IMR-90 (cell line): ENCODE measurements around the gene TEP1. TPM values are rescaled to one million over a fixed set of nuclear protein-coding genes. Genes with fewer than 3 reads are reported as not detected.

ENCODE experiments used
- ATAC-seq: fragments of 200-7000 bp; cut with Tn5 transposase; 2 replicates; pipeline ENCODE4 v1.9.1; 2020; ENCODE audit warnings: low read depth, mild to moderate bottlenecking, moderate library complexity
- BruUV-seq: library from RNA; stranded (reverse); fragments of 400-500 nt; replicated peaks from 2 replicates; lab custom pipeline; 2021; lab: Mats Ljungman, UMichigan
- CTCF ChIA-PET: fragments of 300-600 bp; formaldehyde crosslinking; extraction: SDS; loops from one replicate; lab custom pipeline; 2021; ENCODE audit warnings: antibody characterized with exemption; lab: Yijun Ruan, JAX
- POLR2A ChIA-PET: fragments of 300-600 bp; sonication (Branson Sonifier 250); formaldehyde crosslinking; loops from one replicate; lab custom pipeline; 2022; ENCODE audit warnings: antibody characterized with exemption; ENCODE audit not compliant: unreplicated experiment; lab: Charles Lee
- DNase-seq: peaks from one replicate; pipeline ENCODE4 v3.0.0; 2013
- H2AFZ ChIP-seq: replicated peaks from 2 replicates; pipeline ENCODE3; 2013; ENCODE audit warnings: low read length, mild to moderate bottlenecking; ENCODE audit not compliant: poor library complexity
- H2AK5ac ChIP-seq: 2 replicates; pipeline ENCODE4 v1.6.1; 2013; ENCODE audit warnings: low read depth, low read length, inconsistent platforms
- H2AK9ac ChIP-seq: replicated peaks from 2 replicates; pipeline ENCODE3; 2013; ENCODE audit warnings: mild to moderate bottlenecking, low read depth, low read length, moderate library complexity; ENCODE audit not compliant: poor library complexity
- H2BK120ac ChIP-seq: 2 replicates; pipeline ENCODE4 v1.6.1; 2013; ENCODE audit warnings: low read depth, low read length, inconsistent platforms
- H2BK15ac ChIP-seq: 3 replicates; pipeline ENCODE4 v1.6.1; 2013; ENCODE audit warnings: low read depth, low read length, inconsistent platforms
- H2BK20ac ChIP-seq: 2 replicates; pipeline ENCODE4 v1.6.1; 2013; ENCODE audit warnings: low read depth, mild to moderate bottlenecking, inconsistent platforms, low read length, moderate library complexity
- H2BK5ac ChIP-seq: 2 replicates; pipeline ENCODE4 v1.6.1; 2013; ENCODE audit warnings: mild to moderate bottlenecking, low read depth, low read length, inconsistent platforms; ENCODE audit not compliant: poor library complexity, severe bottlenecking
- H3K14ac ChIP-seq: replicated peaks from 2 replicates; pipeline ENCODE4 v1.6.1; 2013; ENCODE audit warnings: low read depth, low read length, inconsistent platforms
- H3K18ac ChIP-seq: 2 replicates; pipeline ENCODE4 v1.6.1; 2013; ENCODE audit warnings: low read depth, low read length, control low read depth
- H3K23ac ChIP-seq: 2 replicates; pipeline ENCODE4 v1.6.1; 2013; ENCODE audit warnings: low read depth, low read length, inconsistent platforms
- H3K27ac ChIP-seq: 2 replicates; pipeline ENCODE4 v1.5.1; 2013; ENCODE audit warnings: mild to moderate bottlenecking, control low read depth, low read length; ENCODE audit not compliant: insufficient read depth
- H3K27me3 ChIP-seq: 2 replicates; pipeline ENCODE4 v1.6.1; 2013; ENCODE audit warnings: low read length; ENCODE audit not compliant: control insufficient read depth, insufficient read depth
- H3K36me3 ChIP-seq: 2 replicates; pipeline ENCODE4 v1.6.1; 2013; ENCODE audit warnings: low read length, mixed read lengths; ENCODE audit not compliant: control insufficient read depth, insufficient read depth
- H3K4ac ChIP-seq: 2 replicates; pipeline ENCODE4 v1.6.1; 2013; ENCODE audit warnings: low read depth, low read length, inconsistent platforms
- H3K4me1 ChIP-seq: 2 replicates; pipeline ENCODE4 v1.6.1; 2013; ENCODE audit warnings: low read length, mixed read lengths; ENCODE audit not compliant: control insufficient read depth, insufficient read depth
- H3K4me2 ChIP-seq: 2 replicates; pipeline ENCODE4 v1.6.1; 2013; ENCODE audit warnings: low read depth, mild to moderate bottlenecking, control low read depth, low read length, moderate library complexity
- H3K4me3 ChIP-seq: 2 replicates; pipeline ENCODE4 v1.5.1; 2013; ENCODE audit warnings: low read depth, mild to moderate bottlenecking, control low read depth, low read length, moderate library complexity; ENCODE audit not compliant: insufficient read depth
- H3K56ac ChIP-seq: 2 replicates; pipeline ENCODE4 v1.6.1; 2013; ENCODE audit warnings: low read length, inconsistent platforms; ENCODE audit not compliant: insufficient read depth; ENCODE audit errors: extremely low read depth
- H3K79me1 ChIP-seq, 2 experiments: 2 replicates each; pipeline ENCODE4 v1.6.1; 2013; ENCODE audit warnings: low read length in 2 of 2, inconsistent platforms in 1 of 2, low read depth in 1 of 2
- H3K9ac ChIP-seq: 2 replicates; pipeline ENCODE4 v1.6.1; 2013; ENCODE audit warnings: low read depth, low read length, control low read depth
- H3K9me1 ChIP-seq: 2 replicates; pipeline ENCODE4 v1.6.1; 2013; ENCODE audit warnings: low read length, inconsistent platforms; ENCODE audit not compliant: insufficient read depth
- H3K9me3 ChIP-seq: 2 replicates; pipeline ENCODE4 v1.6.1; 2013; ENCODE audit warnings: low read length; ENCODE audit not compliant: control insufficient read depth, insufficient read depth
- H4K20me1 ChIP-seq: 2 replicates; pipeline ENCODE4 v1.6.1; 2013; ENCODE audit warnings: low read length, inconsistent platforms; ENCODE audit not compliant: insufficient read depth
- H4K5ac ChIP-seq: 2 replicates; pipeline ENCODE4 v1.6.1; 2013; ENCODE audit warnings: mild to moderate bottlenecking, low read depth, low read length, control low read depth
- H4K8ac ChIP-seq, 2 experiments: 2 replicates each; pipeline ENCODE4 v1.6.1; 2013; ENCODE audit warnings: low read depth in 2 of 2, low read length in 2 of 2, control low read depth in 1 of 2, inconsistent platforms in 1 of 2
- H4K91ac ChIP-seq: 2 replicates; pipeline ENCODE4 v1.6.1; 2013; ENCODE audit warnings: low read depth, low read length, inconsistent platforms; ENCODE audit not compliant: insufficient read depth
- BHLHE40 ChIP-seq: fragments of 150-350 bp; IDR thresholded peaks from 2 replicates; pipeline ENCODE4 v1.6.1; 2016; ENCODE audit warnings: mild to moderate bottlenecking, low read depth, low read length
- CEBPB ChIP-seq: IDR thresholded peaks from 2 replicates; pipeline ENCODE4 v1.6.1; 2012; ENCODE audit warnings: low read depth, low read length, improper control_type of control experiment
- CTCF ChIP-seq: conservative IDR thresholded peaks from 2 replicates; pipeline ENCODE4 v1.5.1; 2012; ENCODE audit warnings: mild to moderate bottlenecking, low read depth, low read length, improper control_type of control experiment
- ELK1 ChIP-seq: fragments of 150-350 bp; IDR thresholded peaks from 2 replicates; pipeline ENCODE4 v1.6.1; 2016; ENCODE audit warnings: low read depth, mild to moderate bottlenecking, low read length, moderate library complexity, borderline replicate concordance
- FOS ChIP-seq: fragments of 150-350 bp; IDR thresholded peaks from 2 replicates; pipeline ENCODE4 v1.6.1; 2016; ENCODE audit warnings: low read depth, low read length
- POLR2A ChIP-seq: IDR thresholded peaks from 2 replicates; pipeline ENCODE4 v1.6.1; 2012; ENCODE audit warnings: mild to moderate bottlenecking, low read depth, low read length
- RCOR1 ChIP-seq: IDR thresholded peaks from 2 replicates; pipeline ENCODE4 v1.6.1; 2012; ENCODE audit warnings: mild to moderate bottlenecking, low read length, improper control_type of control experiment; ENCODE audit not compliant: insufficient replicate concordance
- WGBS, 2 experiments: methylation state at CpG; one replicate each; pipeline versions ENCODE4 v1.1.5 to v1.1.7; 2013; ENCODE audit warnings: missing lambda C conversion rate in 2 of 2; ENCODE audit not compliant: insufficient read length in 1 of 2; ENCODE audit errors: extremely low coverage in 2 of 2; 5-methylcytosine and 5-hydroxymethylcytosine counted together
- dilution Hi-C: fragments of 300-500 bp; cut with HindIII; formaldehyde crosslinking; loops from one replicate; pipeline ENCODE4 v1.14.3; 2018; ENCODE audit warnings: low sequenced_read_pairs; ENCODE audit not compliant: unreplicated experiment
- in situ Hi-C: fragments of 300-500 bp; cut with MboI; formaldehyde crosslinking; loops from 3 replicates; pipeline ENCODE4 v1.14.3; 2019; ENCODE audit warnings: low sequenced_read_pairs, inconsistent platforms, mixed read lengths
- intact Hi-C: fragments of 100-400 bp; cut with micrococcal nuclease; formaldehyde crosslinking; loops from 2 replicates; pipeline ENCODE4 v1.10.0; 2022
- polyA plus RNA-seq, 3 experiments: library from polyadenylated mRNA; depleted of rRNA; stranded (reverse); fragments of >200 nt; gene quantifications; 2 replicates each; pipeline ENCODE4 v1.2.3, GENCODE V29; 2012; ENCODE audit warnings: low replicate concordance in 1 of 3
- total RNA-seq: library from RNA; depleted of rRNA; stranded (reverse); fragments of >200 nt; gene quantifications from 2 replicates; pipeline ENCODE4 v1.2.3, GENCODE V29; 2012

The TEP1 gene
- total and polyA plus RNA-seq, 2 of the 4 experiments (the other 2 are of a cell fraction), result 10.7 to 12.4 TPM

GRCh38 chr14:20424851-20425250, 11.6 kb upstream of the TEP1 start:
- ChIA-PET CTCF (interaction anchor here (0.6 to 2.3 kb wide), 2 partner anchors 9 to 590 kb away, joined by 3 to 12 read pairs; no protein-coding TSS in a partner anchor), POLR2A (no interaction called here)
- no peak overlapping the region for H3K14ac ChIP-seq
- no peak overlapping the region for H3K56ac ChIP-seq
- H3K4me1 ChIP-seq, result 0 out of 2 replicates have a peak, but pooled peaks cover 2% of the 10 kb centered on the region
- H3K9me1 ChIP-seq, result no peaks in the 10 kb centered on the region
- no peak overlapping the region for H4K8ac ChIP-seq
- in situ Hi-C loops, result no loop called here
- no peak overlapping the region for H4K91ac ChIP-seq
- dilution Hi-C loops, result no loop called here
- no peak overlapping the region for H3K4me3 ChIP-seq
- WGBS, 2 experiments, result no CpG with 5 or more reads among the region's 2 CpGs
- H3K79me1 ChIP-seq, result no peaks in the 10 kb centered on the region
- H2AK9ac ChIP-seq, result no peak overlapping the region
- H4K5ac ChIP-seq, result no peak overlapping the region
- H2BK120ac ChIP-seq, result no peak overlapping the region
- H3K27me3 ChIP-seq, result peaks cover 1% of the 10 kb centered on the region
- H2AK5ac ChIP-seq, result no peak overlapping the region
- no peak overlapping the region for H2AFZ ChIP-seq
- ATAC-seq (no peak), DNase-seq (no peak)
- H4K20me1 ChIP-seq, result no peaks in the 10 kb centered on the region
- no peak overlapping the region for H3K23ac ChIP-seq
- H3K4me2 ChIP-seq, result no peak overlapping the region
- TF ChIP-seq ELK1, result no peak
- no peak for TF ChIP-seq FOS
- no peak for TF ChIP-seq BHLHE40
- TF ChIP-seq RCOR1, result no peak
- no peak for TF ChIP-seq POLR2A
- no peak for TF ChIP-seq CEBPB
- TF ChIP-seq CTCF, result no peak
- no peak overlapping the region for H3K9ac ChIP-seq
- no peak overlapping the region for H3K18ac ChIP-seq
- H3K9me3 ChIP-seq, result no peaks in the 10 kb centered on the region
- no peak overlapping the region for H2BK20ac ChIP-seq
- intact Hi-C loops, result no loop called here
- no TSS peak for BruUV-seq
- no peak overlapping the region for H2BK5ac ChIP-seq
- no peak overlapping the region for H2BK15ac ChIP-seq
- no peaks in the 10 kb centered on the region for H3K36me3 ChIP-seq
- no peak overlapping the region for H3K4ac ChIP-seq
- no peak overlapping the region for H3K27ac ChIP-seq
